GM19043 (cell line): ENCODE measurements around the gene DACT2.
"Not testable (repeated sequence)": the region's sequence is repeated elsewhere in the genome, so short reads cannot be mapped to it uniquely, and the experiment has no call there.

Experiments used
- ATAC-seq: cut with Tn5 transposase; IDR thresholded peaks from one replicate; pipeline ENCODE4 v1.9.1; 2021; ENCODE audit warnings: low read depth; ENCODE audit not compliant: unreplicated experiment

Gene DACT2

DNA sequence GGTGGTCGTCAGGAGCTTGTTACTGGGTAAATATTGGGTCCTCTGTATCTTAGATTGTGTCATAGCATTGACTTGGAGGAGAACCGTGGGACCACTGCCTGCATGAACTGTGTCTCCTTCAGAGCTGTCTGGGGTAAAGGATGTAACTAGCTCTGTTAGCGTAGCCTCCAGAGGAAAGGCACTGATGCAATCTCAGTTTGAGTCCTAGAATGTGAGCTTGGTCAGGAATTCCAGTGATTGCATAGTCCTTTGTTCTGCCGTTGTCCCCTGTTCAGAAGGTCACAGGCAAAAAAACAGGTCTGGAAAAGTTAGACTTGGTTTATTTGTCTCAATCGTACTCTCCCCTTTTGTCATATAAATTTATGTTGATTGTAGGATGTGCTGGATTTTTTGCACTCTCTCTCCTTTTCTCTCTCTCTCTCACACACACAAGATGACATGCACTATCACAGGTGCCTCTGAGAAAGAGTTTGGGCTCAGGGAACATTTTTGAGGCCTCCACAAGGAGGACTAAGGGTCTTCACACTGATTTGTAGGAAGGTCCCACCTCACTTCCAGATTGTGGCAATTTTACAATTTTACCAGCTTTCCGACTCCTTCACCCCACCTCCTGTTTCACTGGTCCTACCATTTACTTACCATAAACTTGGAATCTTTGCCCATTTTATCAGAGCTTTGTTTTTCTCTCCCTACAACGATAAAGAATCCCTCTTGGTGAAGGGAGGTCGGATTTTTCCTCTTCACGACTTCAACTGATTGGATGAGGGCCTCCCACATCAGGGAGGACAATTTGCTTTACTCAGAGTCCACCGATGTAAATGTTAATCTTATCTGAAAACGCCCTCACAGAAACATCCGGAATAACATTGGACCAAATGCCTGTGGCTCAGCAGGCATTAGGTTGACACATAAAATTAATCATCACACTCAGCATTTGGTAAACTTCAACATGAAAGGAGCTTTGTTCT lies 7.0 kb upstream of the DACT2 start:
- ATAC-seq: no peak

DNA sequence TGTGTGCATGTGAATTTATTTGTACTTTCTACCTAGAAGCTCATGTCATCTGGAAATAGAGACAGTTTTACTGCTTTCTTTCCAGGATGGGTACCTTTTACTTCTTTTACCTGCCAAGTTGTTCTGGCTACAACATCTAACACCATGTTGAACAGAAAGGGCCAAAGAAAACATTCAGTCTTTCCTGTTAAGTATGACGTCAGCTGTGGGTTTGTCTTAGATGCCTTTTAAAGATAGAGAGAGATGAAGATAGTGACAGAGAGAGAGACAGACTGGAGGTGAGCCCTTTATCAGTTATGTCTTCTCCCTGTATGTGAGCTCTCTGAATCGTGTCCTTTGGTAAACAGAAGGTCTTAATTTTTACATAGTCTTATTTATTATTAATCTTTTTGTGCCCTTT lies 3.4 kb upstream of the DACT2 start:
- ATAC-seq: no peak

DNA sequence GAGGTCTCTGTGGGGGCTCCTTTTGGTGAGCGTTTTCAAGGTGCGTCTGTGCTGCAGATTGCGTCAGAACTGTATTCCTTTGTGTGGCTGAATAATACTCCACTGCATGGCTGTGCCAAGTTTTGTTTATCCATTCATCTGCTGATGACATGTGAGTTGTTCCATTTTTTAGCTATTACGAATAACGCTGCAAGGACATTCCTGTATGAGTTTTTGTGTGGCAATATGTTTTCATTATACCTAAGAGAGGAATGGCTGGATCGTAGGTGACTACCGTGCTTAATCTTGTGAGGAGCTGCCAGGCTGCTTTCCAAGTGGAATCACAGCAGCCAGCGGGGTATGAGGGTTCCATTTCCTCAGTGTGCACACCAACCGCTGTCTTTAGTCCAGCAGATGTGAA lies 1.1 kb upstream of the DACT2 start:
- ATAC-seq: no peak

DNA sequence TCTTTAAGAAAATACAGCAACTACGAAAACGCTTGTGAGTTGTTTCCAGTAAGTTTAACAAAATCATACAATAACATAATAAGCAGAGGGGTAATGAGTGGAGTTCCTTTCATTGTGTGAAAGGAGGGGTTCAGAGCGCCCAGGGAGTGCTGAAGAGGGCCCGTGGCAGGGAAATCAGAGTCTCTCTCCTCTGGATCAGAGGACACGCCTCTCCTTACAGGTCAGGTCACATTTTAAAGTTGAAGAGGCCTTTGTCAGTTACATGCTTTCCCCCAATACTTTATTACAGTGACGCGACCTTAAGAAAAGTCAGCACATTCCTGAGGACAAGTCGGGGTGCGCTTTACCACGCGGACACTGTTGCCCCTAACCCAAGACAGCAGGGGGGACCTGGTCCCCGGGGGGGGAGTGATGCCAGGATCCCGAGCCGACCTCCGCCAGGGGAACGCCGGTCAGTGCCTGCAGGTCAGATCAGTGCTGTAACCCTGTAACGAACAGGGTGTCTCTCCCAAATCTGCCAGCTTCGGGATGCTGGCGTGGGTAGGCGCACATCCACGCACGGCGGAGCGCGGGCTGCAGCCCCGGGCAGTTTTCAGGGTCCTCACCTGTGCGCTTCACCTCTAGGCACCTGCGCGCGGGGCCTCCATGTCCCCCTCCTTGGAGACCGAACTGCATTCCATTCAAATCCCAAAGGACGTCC lies 848 bp downstream of the DACT2 start:
- no peak for ATAC-seq

DNA sequence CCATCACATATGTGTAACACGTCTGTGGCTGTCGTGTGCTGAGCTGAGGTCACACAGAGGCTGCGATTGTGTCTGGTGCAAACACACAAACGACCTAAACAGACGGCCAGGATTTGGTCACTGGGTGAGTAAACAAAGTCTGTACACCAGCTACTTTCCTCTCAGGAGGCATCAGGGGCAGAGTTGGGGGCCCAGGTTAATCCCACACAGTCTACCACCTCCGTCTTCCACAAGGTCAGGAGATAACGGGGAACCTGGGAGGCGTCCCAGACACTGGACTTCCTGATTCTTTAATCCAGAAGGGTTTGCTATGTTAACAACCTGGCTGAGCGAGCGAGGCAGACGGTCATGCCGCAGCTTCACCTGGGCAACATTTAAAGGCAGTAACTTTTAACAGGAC lies 1.5 kb downstream of the DACT2 start:
- ATAC-seq: no peak

DNA sequence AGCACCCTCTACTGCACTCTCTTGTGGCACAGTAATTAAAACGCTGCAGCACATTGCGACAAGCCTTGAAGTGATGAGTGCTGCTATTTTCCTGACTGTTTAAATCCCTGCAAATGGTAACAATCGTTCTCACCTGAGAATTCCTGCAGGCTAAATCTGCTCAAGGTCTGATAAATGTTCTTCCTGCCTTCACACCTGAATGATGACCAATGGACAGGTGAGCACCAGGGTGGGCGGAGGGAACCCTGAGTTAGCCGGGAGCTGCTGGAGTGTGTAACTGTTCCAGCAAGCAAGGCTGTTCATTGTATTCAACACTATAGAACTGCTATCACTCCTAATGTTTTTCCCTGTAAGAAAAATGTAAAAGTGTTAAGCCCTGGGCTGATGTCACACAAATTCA lies 4.0 kb downstream of the DACT2 start:
- ATAC-seq: no peak

DNA sequence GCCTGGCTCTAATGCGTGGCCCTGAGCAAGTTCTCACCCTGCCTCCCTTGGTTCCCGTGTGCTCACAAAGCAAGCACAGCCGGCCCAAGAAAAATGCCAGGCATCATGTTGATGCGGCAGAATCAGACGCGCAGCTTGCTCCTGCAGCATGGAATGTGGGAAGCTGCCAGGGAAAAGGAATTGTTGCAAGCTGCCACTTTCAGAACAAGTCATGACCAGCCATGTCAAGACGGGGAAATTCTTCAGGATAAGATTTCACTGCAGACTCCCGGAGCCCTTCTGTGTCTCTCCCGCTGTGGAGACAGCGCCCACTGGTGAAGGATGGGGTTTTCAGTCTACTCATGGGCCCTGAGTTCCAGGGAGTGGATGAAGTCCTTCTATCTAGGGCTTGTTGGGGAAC lies 4.6 kb downstream of the DACT2 start:
- ATAC-seq: no peak

DNA sequence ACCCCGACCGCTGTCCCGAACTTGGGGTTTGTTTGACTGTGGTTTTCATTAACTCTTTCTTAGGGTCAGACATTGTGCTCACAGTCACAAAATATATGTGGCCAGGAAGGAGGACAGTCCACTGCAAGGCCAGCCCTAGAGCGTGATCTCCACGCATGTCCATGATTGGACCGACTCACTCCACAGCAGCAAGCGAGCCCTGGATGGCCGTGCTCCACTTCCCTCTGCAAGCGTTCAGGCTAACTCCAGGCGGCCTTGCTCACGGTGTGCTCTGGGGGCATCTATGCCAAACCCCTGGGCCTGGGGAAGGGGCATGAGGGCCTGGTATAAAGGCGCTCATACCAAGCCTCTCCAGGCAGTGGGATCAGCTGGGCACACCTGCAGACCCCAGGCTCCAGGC lies 5.6 kb downstream of the DACT2 start:
- ATAC-seq: no peak

DNA sequence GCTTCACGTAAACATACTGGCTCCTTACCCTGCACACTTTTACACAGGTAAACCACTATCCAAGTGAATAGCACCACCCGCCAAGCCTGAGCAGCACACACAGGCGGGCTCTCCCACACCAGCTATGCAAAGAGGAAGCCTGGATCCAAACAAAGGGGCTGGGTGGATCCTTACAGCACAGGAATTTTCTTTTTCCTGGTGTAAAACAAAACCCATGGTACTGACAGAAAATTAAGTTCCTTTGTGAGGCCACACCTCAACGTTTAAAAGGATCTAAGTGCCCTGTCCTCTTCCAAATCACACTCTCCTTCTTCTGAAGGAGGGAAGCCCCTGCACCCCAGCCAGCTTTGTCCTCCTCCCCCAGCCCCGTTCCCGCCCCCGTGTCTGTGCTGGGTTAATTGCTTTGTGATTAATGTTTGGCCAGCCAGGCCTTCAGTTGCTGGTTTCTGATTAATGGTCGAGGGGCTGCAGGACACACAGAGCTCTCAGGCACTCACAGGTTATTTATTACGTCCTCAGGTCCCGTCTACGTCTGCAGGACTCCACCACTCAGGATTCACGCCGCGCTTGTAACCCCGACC lies 6.1 kb downstream of the DACT2 start:
- no peak for ATAC-seq

DNA sequence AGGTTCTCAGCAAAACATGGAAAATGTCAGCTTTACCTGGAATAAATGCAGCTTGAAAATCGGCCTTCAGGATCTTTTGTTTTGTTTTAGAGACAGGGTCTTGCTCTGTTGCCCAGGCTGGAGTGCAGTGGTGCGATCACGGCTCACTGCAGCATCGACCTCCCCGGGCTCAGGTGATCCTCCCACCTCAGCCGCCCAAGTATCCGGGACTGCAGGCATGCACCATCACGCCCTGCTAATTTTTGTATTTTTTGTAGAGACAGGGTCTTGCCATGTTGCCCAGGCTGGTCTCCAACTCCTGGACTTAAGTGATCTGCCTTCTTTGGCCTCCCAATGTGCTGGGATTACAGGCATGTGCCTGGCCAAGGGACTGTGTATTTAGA lies 7.5 kb downstream of the DACT2 start:
- ATAC-seq: not testable (repeated sequence)

DNA sequence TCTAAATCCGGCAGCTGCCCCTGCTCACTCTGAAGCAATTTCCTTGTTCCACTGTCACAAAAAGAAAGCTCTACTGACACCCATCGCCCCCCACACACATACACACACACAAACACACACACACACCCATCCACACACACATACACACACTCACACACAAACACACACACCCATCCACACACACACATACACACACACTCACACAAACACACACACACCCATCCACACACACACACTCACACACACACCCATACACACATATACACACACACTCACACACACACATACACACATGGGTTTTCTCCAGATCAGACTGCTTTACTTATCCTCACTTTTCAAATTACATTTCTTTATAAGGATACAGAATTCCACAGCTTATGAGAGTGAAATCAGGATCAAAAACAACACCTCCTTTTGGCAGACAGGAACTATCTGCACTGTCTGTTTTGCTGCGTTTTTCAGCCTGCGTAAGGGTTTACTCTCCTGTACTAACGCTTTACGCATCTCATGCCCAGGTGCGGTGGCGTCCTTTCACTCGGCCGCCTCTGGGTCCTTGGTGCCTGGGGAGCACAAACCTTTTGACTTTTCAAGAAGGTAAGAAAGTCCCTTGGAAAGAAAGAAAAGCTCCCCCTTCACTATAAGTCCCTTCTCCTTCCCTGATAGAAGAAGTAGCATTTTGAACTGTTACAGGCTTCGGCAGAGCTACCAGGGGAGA lies 8.0 kb downstream of the DACT2 start:
- no peak for ATAC-seq

DNA sequence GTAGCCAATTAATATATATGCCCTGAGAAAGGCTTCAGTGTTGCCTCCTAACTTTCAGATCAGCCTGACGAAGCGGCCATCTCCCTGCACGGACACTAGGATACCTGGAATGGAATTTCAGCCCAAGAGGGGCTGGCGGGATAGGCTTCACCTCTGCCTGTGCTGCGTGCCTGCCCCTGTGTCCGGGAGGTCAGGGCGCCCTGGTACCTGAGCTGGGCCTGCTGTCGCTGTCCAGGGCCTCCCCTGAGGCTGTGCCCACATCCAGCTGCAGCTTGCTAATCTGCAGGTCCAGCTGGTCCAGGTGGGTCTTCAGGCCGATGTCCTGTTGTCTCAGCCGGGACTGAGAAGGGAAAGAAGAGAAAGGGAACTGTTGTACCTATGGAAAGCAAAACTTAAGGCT lies 8.6 kb downstream of the DACT2 start:
- ATAC-seq: no peak

DNA sequence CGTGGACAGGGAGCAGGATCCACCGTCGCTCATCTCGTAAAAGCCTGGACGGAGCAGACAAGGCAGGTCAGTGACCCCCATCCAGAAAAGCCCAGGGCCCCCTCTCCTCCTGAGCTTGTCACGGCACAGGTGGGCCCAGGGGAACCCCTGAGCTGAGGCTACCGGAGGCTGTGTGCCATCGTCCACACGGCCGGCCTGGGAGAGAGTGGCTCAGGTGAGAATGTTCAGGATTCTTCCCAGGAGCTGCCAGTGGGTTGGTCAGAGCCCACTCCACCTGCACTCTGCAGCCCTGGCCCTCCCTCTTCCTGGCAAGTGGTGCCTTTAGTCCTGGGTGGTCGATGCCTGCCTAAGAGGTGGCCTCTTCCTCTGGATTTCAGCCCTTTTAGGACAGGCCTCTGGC lies 9.2 kb downstream of the DACT2 start:
- no peak for ATAC-seq

DNA sequence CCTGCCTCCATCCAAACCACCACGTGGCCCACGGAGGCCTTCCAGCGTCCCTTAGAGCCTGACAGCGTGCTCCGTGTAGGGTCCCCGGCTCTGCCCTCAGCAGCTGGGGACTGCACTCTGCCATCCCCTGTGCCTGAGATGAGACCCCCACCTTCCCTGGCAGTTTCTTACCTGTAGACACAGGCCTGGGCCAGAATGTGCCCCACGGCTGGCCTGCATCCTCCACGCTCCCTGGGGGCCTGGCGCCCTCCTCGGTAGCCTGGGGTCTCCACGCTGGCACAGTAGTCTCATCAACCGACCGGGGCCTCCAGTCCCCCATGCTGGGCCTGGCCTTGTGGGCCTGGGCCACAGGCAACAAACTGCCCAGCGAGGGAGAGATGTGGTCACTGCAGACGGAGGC lies 9.6 kb downstream of the DACT2 start:
- ATAC-seq: no peak

DNA sequence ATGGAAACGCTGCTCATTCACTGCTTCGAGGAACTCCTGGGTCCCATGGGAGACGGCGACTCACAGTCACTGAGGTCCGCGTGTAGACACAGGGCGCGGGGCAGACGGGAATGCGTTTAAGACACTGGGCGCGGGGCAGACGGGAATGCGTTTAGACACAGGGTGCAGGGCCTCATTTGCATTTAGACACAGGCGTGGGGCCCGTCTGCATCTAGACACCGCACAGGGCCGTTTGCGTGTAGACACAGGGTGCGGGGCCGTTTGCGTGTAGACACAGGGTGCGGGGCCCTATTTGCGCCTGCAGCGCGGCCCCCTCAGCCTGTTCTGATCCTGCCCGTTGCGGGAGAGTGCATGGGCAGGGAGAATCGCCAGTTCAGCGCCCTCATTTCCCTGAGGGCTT lies 10.4 kb downstream of the DACT2 start:
- ATAC-seq: no peak

DNA sequence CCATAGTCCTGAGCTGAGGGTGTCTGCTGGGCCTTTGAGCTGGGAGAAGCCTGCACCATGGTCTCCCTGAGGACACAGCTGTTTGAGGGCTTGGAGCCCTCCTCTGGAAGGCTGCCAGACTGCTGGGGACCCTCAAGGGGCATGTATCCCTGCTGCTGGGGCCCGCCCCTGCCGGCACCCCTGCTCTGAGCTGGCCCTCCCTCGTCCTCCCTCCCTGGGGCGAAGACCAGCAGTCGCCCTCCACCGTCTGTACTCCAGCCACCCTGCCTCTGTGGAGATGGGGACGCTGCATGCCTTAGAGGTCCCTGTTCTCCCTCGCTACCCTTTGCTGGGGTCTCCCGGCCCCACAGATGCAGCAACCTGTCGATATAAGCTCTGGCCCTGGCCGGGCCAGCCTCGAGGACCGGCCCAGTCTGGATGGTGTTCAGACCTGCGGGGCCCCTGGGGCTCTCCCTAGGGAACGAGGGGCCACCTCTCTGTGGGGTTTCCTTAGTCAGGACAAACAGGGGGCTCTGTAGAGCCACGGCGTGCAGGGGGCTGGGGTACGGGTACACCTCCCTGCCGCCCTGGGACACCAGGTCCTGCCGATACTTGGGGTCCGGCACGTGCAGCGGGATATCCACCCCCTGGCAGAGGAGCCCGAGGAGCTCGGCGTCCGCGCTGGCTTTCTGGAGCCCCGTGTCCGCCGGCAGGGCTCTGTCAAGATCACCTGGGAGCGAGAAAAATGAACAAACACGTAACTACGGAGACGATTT lies 11.0 kb downstream of the DACT2 start:
- no peak for ATAC-seq

DNA sequence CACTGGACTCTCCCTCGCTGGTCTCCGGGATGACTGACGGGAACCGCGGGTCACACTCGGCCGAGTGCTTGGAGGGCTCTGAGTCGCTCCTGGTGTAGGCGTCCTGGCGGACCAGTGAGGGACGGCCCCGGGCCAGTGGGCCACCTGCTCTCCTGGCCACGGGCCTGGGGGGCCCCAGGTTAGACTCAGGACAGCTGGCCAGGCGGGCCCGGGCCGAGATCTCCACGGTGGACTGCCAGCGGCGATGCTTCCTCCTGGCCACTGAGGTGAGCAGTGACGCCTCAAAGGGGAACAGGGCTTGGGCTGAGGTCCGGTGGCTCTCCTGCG lies 11.9 kb downstream of the DACT2 start:
- no peak for ATAC-seq

DNA sequence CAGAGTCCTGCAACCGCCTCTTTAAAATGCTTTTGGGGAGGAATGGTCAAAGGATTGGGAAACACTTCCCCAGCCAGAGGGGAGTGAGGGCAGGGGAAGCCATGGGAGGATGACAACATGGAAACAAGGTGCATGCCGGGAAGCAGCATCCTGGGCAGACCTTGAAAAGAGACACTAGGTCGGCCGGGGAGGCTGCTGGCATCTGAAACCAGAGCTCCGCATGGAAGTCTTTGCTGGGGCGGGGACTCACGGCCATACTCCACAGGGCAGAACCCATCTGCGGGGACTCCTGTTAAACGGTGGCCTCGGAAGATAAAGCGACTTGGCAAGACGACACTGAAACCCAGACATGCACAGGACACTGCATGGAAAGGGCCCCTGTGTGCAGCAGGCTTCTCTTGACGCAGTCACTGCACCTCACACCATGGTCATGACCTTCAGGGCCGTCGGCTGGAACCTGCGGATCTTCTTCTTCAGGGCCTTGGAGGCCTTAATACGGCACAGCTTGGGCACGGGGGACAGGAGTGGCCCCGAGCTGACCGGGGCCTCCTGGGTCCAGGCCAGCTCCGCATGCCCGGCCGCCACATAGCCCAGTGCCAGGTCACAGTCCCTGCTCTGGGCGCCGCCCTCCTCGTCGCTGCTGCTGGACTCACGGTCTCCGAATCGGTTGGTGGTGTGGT lies 12.4 kb downstream of the DACT2 start:
- no peak for ATAC-seq

DNA sequence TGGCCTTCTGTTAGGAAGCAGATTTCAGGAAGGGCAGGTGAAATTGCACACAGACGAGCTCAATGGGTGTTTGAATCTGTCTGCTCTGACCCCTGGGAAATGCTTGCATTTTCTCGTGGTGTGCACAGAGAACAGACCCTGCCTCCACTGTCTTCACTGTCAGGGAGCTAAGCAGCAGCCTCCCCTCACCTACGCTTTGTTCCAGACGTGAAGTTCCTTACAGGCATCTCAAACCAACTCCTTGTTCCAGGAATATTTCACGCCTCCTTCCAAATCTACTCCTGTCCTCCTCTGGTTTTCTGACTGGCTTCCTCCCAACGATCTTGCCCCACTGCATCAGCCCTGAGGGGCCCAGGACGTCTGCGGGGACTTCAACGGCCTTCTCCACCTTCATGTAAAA lies 13.7 kb downstream of the DACT2 start:
- no peak for ATAC-seq
